Activated CD4-positive, alpha-beta T cell treated with anti-CD3 and anti-CD28 coated beads, Interleukin-2, amount 50 U/mL, for 1 hour (primary cell): Measurements from ENCODE around the gene RABAC1.
A peak's percentile ranks its signal among the peaks of the same experiment; 100 is the strongest.
"Not testable (repeated sequence)": the region's sequence is repeated elsewhere in the genome, so short reads cannot be mapped to it uniquely, and the experiment has no call there.

ENCODE experiments used
- DNase-seq: peaks from one replicate; pipeline ENCODE4 v3.0.0-alpha.2; 2020

RABAC1 gene

DNA sequence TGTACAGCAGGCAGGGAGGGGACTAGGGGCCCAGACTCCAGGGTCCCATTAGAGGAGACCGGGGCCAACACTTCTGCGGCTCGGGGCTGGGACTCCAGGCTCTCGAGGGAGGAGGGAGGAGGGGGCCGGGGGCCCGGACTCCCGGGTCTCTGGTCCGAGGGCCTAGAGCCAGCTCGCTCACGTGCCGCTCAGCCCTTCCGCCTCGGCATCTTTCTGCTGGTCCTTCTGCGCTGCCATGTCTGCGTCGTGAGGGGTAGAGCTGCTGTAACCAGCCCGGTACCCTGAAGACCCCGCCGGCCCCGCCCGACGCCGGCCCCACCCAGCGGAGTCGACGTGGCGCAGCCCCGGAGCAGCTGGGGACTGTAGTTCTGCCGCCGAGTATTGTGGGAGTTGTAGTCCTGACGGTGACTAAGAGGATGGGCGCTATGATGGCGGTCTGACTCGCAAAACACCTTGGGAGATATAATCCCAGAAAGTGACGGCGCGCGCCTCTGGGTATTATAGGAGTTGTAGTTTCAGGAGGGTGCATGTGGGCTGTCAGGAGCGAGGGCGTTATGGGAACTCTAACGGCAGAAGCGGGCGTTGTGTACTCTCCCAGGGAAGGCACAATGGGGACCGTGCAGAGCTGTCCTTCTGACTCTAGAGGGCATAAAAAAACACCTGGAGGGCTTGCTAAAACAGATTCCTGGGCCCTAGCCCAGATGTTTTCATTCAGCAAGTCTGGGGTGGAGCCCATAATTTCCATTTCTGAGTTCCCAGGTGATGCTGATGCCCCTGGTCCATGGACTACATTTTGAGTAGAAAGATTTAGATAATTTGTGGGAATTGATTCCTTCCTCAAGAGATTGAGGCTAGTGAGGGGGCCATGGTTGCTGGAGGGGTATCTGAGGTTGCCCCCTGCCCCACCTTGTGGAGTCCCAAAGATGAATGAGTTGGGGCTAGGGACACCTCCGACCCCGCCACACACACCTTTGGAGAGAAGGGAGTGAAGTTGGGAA is at the start of gene RABAC1:
RABAC1 (minus strand) TSS at position 266 of the 998 bp plus-strand sequence; CDS start at position 237, 29 bp downstream.
- peak; percentile 85 for DNase-seq

- DNase-seq = no peak
Observed at GRCh38 chr19:42006569-42006968, 47.4 kb upstream of the RABAC1 start.

GRCh38 chr19:42005504-42005903 is 46.4 kb upstream of the RABAC1 start:
- no peak for DNase-seq

DNA sequence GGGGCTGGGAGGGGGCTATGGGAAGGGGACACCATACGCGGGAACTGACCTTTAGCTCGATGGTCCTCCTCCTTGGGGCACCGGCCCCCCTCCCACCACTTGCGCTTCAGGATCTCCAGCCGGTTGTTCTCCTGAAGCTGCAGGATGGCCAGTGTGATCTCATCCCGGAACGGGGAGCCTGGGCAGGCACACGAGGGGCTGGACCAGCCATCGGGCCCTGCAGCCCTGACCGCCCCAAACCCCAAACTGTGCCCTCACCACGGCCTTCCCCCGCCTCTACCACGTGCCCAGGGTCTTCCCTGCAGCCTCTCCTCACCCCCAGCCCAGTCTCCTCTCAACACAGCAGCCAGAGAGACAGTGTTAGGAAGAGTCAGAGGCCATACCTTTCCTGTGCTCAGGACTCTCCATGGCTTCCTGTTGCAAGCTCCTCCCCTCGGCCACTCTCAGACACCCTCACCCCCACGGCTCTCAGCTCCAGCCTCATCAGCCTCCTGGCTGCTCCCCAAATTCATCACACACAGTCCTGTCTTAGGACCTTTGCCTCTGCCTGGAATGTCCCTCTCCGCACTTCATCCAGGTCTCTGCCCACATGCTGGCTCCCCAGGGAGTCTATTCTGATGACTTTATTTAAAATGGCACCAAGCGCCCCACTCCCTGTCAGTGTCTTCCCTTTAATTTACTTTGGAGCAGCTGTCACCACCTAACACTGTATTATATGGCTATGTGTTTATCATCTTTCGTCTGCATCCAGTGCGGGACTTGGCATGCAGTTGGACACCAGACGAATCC is 44.6 kb upstream of the RABAC1 start:
- no peak for DNase-seq

- DNase-seq = no peak
Observed at GRCh38 chr19:41999878-42000208, 40.7 kb upstream of the RABAC1 start.

DNA sequence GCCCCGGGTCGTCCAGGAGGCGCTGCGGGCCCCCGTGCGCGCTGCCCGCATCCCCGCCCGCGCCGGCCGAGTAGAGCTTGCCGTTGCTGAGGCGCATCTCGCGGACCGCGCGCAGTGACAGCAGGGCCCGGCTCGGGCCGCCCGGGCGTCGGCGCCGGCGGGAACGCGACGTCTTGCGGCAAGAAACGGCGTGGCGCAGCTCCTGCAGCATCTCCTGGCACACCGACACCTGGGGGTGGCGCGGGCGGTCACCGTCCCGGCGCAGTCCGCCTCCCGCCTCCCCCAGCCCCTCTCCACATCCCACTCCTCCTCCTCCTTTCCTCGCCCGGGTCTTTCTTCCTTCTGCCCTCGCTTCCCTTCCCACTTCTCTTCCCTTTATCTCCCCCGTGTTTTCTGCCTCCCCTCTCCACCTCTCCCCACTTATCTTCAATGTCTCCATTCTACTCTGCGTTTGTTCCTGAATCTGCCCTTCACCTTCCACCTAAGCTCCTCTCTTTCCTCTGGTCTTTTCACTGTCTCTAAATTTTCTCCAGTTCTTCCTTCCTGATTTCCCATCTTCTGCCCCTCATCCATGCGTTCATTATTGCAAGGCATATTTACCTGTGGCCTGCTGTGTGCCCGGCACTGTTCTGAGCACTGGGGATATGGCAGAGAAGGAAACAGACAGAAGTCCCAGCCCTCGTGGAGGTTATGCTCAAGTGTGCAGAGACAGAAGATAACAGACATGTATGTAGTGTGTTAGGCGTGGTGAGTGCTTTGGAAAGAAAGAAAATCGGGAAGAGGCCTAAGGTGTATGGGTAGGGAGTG is 40.2 kb upstream of the RABAC1 start:
- DNase-seq = no peak

- DNase-seq = peak; percentile 15
Observed at GRCh38 chr19:41998246-41999020, 39.3 kb upstream of the RABAC1 start.

DNA sequence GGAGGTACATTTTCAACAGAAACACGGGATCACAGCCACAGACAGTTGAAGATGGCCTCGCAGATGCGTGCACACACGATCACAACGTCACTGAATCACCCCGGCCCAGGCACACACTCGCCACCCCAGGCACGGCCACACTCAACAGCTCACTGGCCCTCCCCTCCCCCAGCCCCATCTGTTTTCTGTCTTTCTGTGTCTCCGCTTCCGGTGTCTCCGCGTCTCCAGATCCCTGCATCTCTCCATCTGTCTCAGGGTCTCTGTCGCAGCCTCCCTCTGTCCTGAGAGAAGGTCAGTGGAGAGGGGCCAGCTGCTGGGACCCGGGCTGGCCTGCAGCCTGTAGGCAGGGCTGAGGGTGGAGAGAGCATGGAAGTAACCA is 38.7 kb upstream of the RABAC1 start:
- no peak for DNase-seq

DNA sequence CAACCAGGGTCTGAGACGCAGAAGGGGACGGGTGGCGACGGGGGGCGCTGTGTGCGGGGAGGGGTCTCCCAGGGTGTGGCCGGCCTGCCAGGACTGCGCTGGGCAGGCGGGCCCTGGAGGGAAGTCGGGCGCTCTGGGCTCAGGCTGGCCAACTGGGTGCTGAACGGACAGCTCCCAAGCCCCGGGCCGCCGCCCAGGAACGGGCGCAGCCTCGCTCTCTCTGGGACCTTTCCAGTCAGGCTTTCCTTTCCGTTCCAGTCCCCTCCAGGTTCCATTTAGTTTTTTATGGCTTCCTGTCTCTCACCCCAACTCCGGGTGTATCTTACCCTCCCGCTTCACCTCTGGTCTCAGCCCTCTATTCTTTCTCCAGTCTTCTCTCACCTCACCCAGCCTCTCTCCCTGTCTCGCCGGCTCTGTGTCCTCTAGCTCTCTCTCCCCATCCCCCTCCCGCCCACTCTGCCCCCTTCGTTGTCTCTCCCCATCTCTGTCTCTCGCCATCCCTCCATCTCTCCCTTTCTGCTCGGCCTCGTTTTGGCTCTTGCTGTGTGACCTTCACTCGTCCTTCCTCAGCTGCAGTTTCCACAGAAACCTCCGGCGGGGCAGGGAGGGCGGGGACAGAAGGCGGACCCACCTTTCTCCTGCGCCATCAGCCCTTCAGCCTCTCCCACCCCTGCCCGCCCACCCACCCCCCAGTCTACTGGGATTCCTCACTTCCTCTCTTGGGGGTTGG is 38.2 kb upstream of the RABAC1 start:
- peak; percentile 38 for DNase-seq

GRCh38 chr19:41995959-41996797 is 37.1 kb upstream of the RABAC1 start:
- no peak for DNase-seq

- no peak for DNase-seq
Observed at GRCh38 chr19:41994994-41995958, 36.2 kb upstream of the RABAC1 start.

GRCh38 chr19:41994521-41994971 is 35.4 kb upstream of the RABAC1 start:
- DNase-seq = no peak

- peak; percentile 54 for DNase-seq
Observed at GRCh38 chr19:41993612-41994483, 34.7 kb upstream of the RABAC1 start, which contains the start of gene ATP1A3. Gene ATP1A3 (minus strand): TSS chr19:41994230. CDS start chr19:41994076, 154 bp downstream.

- not testable (repeated sequence) for DNase-seq
Observed at GRCh38 chr19:41991925-41992569, 32.9 kb upstream of the RABAC1 start.

GRCh38 chr19:41991025-41991424 is 31.9 kb upstream of the RABAC1 start:
- no peak for DNase-seq

DNA sequence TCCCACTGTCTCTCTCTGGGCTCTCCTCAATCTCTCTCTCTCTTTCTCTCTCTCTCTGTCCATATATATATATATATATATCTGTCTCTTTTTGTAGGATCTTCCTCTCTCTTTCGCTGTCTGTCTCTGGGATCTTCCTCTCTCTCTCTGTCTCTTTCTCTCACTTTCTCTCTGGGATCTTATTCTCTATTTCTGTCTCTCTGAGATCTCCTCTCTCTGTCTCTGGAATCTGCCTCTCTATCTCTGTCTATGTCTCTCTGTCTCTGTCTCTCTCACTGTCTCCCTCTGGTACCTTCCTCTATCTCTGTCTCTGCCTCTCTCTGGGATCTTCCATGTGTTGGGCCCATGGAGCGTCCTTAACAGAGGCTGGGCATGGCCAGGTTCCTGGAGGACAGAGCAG is 31.5 kb upstream of the RABAC1 start:
- DNase-seq = no peak

- no peak for DNase-seq
Observed at GRCh38 chr19:41990028-41990427, 30.9 kb upstream of the RABAC1 start.
